ENCODE data around the gene PNMA8A.

DNA sequence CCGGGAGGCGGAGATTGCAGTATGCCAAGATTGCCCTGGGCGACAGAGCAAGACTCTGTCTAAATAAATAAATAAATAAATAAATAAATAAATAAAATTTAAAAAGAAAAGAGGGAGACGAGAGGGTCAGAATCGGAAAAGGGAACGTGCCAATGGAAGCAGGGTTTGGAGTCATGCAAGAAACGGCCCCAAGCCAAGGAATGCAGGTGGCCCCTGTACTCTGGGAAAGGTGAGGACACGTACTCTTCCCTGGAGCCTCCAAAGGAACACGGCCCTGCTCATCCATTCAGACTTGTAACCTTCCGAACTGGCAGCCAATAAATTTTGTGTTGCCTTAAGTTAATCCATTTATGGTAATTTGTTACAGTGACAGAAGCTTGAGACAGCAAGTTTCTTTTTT, 22.8 kb downstream of the PNMA8A start:
- TF ChIP-seq POLR2AphosphoS5 (IDR thresholded peaks at IDR 0.05; ENCODE audit: low read depth, low read length) (no peak), POLR2A (IDR thresholded peaks at IDR 0.05; ENCODE audit: low read depth, low read length) (no peak)
